ENCODE measurements around the gene SDK1.

SDK1 gene

GRCh38 chr7:4108951-4109350, 807.9 kb downstream of the SDK1 start:
- H3K4me3 ChIP-seq (ENCODE audit: low read length) = no peak overlapping the region
- no peak for TF ChIP-seq CTCF (IDR thresholded peaks at IDR 0.05; ENCODE audit: insufficient read depth, low read depth, low read length, missing control alignments)
- no peak for DNase-seq (ENCODE audit: low read depth)

DNA sequence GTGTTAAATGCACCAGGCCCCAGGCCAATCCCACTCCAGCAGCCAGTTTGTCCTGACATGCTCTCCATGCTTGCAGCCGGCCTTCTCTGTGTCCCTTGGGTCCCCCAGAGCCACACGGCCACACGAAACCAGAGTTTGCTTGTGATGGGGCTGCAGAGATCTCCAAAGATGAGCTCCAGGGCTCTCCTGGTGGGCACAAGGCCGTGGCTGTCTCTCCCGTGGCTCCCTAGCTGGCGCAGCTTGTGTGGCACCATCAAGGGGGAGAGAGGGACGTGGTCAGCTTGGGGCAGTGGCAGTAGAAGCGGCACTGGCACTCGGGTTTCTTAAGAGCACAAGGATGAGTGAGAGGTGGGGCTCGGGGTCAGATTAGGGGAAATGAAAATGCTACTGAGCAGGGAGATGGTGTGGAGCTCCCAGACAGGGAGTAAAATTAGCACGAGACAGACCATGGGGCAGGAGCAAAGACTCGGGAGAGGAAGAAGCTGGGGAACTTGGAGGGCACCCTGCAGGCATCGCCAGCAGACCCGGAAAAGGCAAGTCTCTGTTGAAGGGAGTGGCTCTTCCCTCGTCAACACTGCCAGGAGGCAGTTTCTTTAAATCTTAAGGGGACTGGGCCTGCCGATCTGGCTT, 808.5 kb downstream of the SDK1 start:
- no peak overlapping the region for H3K4me3 ChIP-seq (ENCODE audit: low read length)
- DNase-seq (ENCODE audit: low read depth) = no peak
- no peak for TF ChIP-seq CTCF (IDR thresholded peaks at IDR 0.05; ENCODE audit: insufficient read depth, low read depth, low read length, missing control alignments)

- no peak for TF ChIP-seq CTCF (IDR thresholded peaks at IDR 0.05; ENCODE audit: insufficient read depth, low read depth, low read length, missing control alignments)
- no peak overlapping the region for H3K4me3 ChIP-seq (ENCODE audit: low read length)
- DNase-seq (ENCODE audit: low read depth) = no peak
These were observed 809.4 kb downstream of the SDK1 start for GRCh38 chr7:4110438-4110837.

DNA sequence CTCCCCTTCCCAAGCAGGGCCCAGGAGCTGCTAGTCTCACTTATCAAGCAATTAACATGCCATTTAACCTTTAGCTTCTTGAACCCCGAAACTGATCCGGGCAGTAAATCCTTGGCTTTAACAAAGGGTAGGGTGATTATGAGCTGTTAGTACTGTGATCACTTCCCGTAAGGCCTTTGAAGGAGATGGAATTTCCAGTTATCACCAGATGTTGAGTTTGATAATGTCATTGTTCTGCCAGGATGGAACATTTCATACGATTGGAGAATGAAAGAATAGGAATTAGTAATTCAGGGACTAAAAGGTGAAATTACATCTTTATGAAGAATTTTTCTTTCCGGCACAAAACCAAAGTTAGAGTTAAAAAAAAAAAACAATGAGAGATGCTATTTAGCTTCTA, 810.1 kb downstream of the SDK1 start:
- DNase-seq (ENCODE audit: low read depth) = no peak
- no peak for TF ChIP-seq CTCF (IDR thresholded peaks at IDR 0.05; ENCODE audit: insufficient read depth, low read depth, low read length, missing control alignments)
- no peak overlapping the region for H3K4me3 ChIP-seq (ENCODE audit: low read length)

- TF ChIP-seq CTCF (IDR thresholded peaks at IDR 0.05; ENCODE audit: insufficient read depth, low read depth, low read length, missing control alignments) = no peak
- DNase-seq (ENCODE audit: low read depth) = no peak
- no peak overlapping the region for H3K4me3 ChIP-seq (ENCODE audit: low read length)
These were observed 812.2 kb downstream of the SDK1 start for GRCh38 chr7:4113271-4113670.

GRCh38 chr7:4113976-4114375, 812.9 kb downstream of the SDK1 start:
- H3K4me3 ChIP-seq (ENCODE audit: low read length) = no peak overlapping the region
- TF ChIP-seq CTCF (IDR thresholded peaks at IDR 0.05; ENCODE audit: insufficient read depth, low read depth, low read length, missing control alignments) = no peak
- no peak for DNase-seq (ENCODE audit: low read depth)

DNA sequence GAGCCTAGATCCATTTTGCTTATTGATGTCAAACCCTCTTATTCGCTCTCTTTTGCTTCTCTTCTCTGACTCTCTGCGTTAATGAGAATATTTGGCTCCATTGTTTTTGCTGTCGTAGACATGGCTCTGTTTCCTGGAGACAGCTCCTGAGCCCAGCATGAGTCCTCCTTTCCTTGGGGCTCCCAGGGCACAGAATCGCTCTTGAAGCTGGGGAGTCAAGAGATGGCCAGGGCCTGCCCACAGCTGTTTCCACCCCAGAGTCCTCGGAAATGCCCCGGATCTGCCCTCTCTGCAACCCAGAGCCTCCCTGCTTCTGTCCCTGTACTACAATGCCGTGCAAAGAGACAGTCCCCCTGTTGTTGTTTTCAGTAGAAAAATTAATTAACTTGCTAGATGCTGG, 814.4 kb downstream of the SDK1 start:
- no peak overlapping the region for H3K4me3 ChIP-seq (ENCODE audit: low read length)
- no peak for DNase-seq (ENCODE audit: low read depth)
- no peak for TF ChIP-seq CTCF (IDR thresholded peaks at IDR 0.05; ENCODE audit: insufficient read depth, low read depth, low read length, missing control alignments)
